Left ventricle myocardium inferior (tissue), 1 donor: ENCODE measurements around the gene TMUB2. TPM values are rescaled to one million over a fixed set of nuclear protein-coding genes. Genes with fewer than 3 reads are reported as not detected.

Experiments used
- DNase-seq: peaks from one replicate; pipeline ENCODE4 v3.0.0-alpha.2; 2020
- H3K27ac ChIP-seq: fragments of 200-600 bp; replicated peaks from 2 replicates; pipeline ENCODE4 v1.8.0; 2021
- H3K27me3 ChIP-seq: fragments of 200-600 bp; 2 replicates; pipeline ENCODE4 v1.8.0; 2021; ENCODE audit warnings: low read depth
- H3K36me3 ChIP-seq: fragments of 200-600 bp; 2 replicates; pipeline ENCODE4 v1.8.0; 2021
- H3K4me1 ChIP-seq: fragments of 200-600 bp; 2 replicates; pipeline ENCODE4 v1.8.0; 2021
- H3K4me3 ChIP-seq: fragments of 200-600 bp; 2 replicates; pipeline ENCODE4 v1.8.0; 2021; ENCODE audit warnings: mild to moderate bottlenecking, moderate library complexity
- H3K9me3 ChIP-seq: fragments of 200-600 bp; replicated peaks from 2 replicates; pipeline ENCODE4 v1.8.0; 2021
- intact Hi-C: fragments of 100-400 bp; cut with micrococcal nuclease; formaldehyde crosslinking; loops from one replicate; pipeline ENCODE4 v1.11.0; 2022
- total RNA-seq: library from RNA; stranded (reverse); fragmentation: NEBNext Ultra II Directional; extraction: Animal tissue kit (Norgen Biotek cat#: 25700); gene quantifications from one replicate; pipeline ENCODE4 v1.2.1, GENCODE V29; 2021
- TF ChIP-seq, protein P1 (sequence below): fragments of 200-600 bp; IDR thresholded peaks from 2 replicates; pipeline ENCODE4 v1.8.0; 2021; ENCODE audit warnings: antibody characterized with exemption, mild to moderate bottlenecking, borderline replicate concordance
- donor health status: DM: no; HTN: yes; CAD: no; lungs with severe emphysema.

TMUB2 gene
- total RNA-seq, 1 donor from 2014 or later: 20.9 TPM

DNA sequence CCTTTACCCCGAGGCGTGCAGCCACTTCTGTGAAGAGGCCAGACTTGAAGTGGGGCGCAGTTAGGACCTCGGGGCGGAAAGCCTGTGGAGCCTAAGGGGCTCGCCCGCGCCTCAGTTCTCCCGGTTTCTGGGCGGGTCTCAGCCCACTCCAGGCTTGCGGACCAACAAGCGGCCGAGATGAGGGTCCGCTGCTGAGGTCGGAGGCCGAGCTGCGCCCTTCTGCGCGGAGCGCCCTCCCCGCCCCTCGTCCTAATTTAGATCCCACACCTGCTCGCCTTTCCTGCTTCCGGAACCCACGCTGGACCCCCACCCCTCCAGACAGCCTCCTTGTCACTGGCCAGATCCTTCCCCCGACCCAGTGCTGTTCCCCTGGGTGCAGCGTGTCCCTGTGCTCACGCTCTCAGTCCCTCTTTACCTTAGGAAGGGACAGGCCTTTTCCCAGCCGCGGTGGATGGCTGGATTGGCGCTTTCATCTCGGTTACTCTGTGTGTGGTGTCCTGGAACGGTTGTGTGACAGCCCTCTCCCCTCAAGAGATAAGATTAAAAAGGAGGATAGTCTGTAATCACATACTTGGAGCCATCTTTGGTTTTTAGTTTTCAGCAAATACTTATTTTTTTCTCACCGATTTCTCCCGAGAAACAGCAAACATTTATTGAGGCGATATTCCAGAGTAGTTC lies 13.8 kb downstream of the TMUB2 start:
- intact Hi-C loops: no loop called here
- Histone ChIP-seq H3K36me3 (peaks cover 20% of the 10 kb centered on the region), H3K27ac (peak overlapping the region; percentile 98), H3K4me1 (peaks cover 44% of the 10 kb centered on the region), H3K27me3 (no peaks in the 10 kb centered on the region), H3K9me3 (no peaks in the 10 kb centered on the region), H3K4me3 (peak overlapping the region; percentile 84)
- DNase-seq: no peak
- TF ChIP-seq, protein P1, sequence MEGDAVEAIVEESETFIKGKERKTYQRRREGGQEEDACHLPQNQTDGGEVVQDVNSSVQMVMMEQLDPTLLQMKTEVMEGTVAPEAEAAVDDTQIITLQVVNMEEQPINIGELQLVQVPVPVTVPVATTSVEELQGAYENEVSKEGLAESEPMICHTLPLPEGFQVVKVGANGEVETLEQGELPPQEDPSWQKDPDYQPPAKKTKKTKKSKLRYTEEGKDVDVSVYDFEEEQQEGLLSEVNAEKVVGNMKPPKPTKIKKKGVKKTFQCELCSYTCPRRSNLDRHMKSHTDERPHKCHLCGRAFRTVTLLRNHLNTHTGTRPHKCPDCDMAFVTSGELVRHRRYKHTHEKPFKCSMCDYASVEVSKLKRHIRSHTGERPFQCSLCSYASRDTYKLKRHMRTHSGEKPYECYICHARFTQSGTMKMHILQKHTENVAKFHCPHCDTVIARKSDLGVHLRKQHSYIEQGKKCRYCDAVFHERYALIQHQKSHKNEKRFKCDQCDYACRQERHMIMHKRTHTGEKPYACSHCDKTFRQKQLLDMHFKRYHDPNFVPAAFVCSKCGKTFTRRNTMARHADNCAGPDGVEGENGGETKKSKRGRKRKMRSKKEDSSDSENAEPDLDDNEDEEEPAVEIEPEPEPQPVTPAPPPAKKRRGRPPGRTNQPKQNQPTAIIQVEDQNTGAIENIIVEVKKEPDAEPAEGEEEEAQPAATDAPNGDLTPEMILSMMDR: no peak

DNA sequence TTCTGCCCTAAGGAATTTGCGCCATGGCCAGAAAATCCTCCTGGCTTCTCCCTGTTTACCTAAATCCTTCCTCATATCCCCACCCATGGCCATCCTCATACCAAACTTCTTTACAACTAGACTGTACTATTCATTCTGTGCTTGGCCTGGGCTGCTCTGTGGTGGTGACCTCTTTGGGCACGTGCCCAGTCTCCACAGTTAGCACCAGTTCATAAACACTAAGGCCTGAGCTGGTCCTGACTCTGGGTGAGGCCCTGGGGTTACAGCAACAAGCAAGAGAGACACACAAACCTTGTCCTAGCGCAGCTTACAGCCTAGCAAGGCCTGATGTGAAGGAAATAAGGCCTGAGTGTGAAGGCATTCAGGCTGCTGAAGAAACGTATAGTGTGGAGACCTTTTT lies 16.0 kb downstream of the TMUB2 start:
- H3K4me1 ChIP-seq: peaks cover 34% of the 10 kb centered on the region
- H3K9me3 ChIP-seq: no peaks in the 10 kb centered on the region
- DNase-seq: no peak
- H3K4me3 ChIP-seq: no peak overlapping the region
- H3K27me3 ChIP-seq: no peaks in the 10 kb centered on the region
- intact Hi-C loops: no loop called here
- no peak overlapping the region for H3K27ac ChIP-seq
- TF ChIP-seq, protein P1: no peak
- peaks cover 12% of the 10 kb centered on the region for H3K36me3 ChIP-seq

DNA sequence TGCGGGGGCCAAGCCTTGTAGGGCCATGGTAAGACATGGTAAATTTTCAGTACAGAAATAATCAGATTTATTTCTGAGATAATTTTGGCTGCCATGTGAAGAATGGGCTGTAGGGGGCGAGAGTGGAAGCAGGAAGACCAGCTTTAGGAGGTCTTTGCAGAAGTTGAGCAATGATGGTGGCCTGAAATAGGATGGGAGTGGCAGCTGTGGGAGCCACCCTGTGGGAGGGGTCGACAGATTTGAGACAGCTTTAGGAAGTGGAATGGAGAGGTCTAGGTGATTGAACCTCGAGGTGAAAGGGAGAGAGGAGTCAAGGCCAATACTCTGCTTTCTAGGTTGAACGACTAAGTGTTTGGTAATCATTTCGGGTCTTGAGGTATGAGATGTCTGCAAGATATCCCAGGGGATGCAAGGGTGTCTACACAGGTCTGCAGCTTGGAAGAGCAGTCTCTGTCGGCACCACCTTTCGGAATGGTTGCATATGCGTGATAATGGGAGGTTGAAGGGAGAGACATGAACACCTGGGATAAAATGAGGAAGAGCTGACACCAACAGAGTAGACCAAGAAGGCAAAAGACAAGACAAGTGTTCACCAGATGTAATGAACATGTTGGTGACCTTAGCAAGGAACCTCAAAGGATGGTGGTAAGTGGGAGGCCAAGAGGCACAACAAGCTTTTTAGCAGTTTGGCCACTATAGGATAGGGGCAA lies 17.1 kb downstream of the TMUB2 start:
- Histone ChIP-seq H3K4me1 (peaks cover 23% of the 10 kb centered on the region), H3K27me3 (no peaks in the 10 kb centered on the region), H3K9me3 (no peaks in the 10 kb centered on the region), H3K27ac (peak overlapping the region; percentile 5), H3K36me3 (peaks cover 24% of the 10 kb centered on the region), H3K4me3 (no peak overlapping the region)
- no peak for DNase-seq
- intact Hi-C loops: no loop called here
- TF ChIP-seq, protein P1: peak; percentile 68

DNA sequence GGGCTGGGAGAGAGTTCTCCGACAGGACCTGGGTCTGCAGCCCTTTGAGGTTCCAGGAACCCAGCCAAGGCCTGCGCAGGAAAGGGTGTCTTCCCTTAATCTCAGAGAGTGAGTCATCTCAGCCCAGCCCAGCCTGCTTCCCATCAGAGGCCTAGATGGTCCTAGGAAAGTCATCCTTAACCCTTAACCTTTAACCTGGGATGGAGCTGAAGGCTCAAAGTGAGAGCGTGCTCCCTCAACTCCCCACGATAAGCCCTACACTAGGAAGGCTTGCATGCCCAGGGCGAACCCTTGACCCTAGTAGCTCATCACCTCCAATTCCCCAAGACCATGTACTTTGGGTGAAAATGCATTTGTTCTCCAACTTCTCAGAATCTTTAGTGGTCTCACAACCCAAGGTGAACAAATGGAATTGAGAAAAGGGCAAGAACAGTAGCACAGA lies 17.7 kb downstream of the TMUB2 start:
- TF ChIP-seq, protein P1: no peak
- Histone ChIP-seq H3K27me3 (no peaks in the 10 kb centered on the region), H3K36me3 (peaks cover 30% of the 10 kb centered on the region), H3K27ac (peak overlapping the region; percentile 5), H3K9me3 (no peaks in the 10 kb centered on the region), H3K4me3 (no peak overlapping the region), H3K4me1 (peaks cover 20% of the 10 kb centered on the region)
- intact Hi-C loops: no loop called here
- DNase-seq: no peak

DNA sequence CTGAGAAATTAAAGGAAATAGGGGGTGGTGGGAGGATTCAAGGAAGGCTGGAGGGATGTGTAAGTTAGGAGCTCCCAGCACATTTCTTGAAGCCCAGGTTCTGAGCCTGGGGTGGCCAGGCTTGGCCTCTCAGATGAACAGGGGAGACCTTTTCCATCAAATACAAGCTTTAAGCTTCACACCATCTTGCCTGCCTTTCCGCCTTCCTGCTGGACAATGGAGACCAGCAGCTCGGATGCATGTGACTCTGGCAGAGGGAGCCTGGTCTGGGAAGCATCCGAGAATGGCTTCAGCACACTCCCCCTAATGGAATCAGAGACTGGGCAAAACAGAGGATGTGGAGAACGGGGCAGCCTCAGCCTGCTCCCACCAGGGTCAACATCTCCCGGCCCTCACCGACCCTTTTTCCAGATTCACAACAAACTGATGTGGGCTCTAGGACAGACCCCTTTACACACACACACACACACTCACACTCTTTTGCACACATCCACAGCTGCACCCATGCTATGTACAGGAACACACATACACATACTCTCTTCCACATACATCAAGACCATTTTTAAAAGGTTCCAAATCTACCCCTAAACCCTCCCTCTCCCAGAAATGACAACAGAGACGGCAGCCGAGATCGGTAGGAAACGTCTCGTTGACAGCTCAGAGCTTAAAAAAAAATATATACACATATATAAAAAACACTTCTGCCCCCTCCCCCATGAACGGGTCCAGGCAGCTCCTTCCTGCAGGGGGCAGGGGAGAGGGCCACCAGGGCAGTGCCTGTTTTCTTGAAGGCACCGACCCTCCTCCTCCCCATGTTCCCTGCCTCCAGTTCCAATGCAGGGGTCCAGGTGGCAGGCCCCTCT lies 19.4 kb downstream of the TMUB2 start:
- no peaks in the 10 kb centered on the region for H3K9me3 ChIP-seq
- no peak overlapping the region for H3K27ac ChIP-seq
- intact Hi-C loops: no loop called here
- H3K36me3 ChIP-seq: peaks cover 44% of the 10 kb centered on the region
- H3K27me3 ChIP-seq: no peaks in the 10 kb centered on the region
- peaks cover 25% of the 10 kb centered on the region for H3K4me1 ChIP-seq
- no peak for DNase-seq
- TF ChIP-seq, protein P1: no peak
- no peak overlapping the region for H3K4me3 ChIP-seq
